Uterus (tissue), 2 donors: ENCODE measurements around the gene GABARAPL2.

Experiments used
- CTCF ChIP-seq, 4 experiments: fragments of 200-600 bp in 2 of 4; fragments of 450-650 bp in 2 of 4; sonication (generic) in 2 of 4; IDR thresholded peaks; one replicate each; pipeline ENCODE4 v1.5.1; 2016 to 2019; ENCODE audit warnings: antibody characterized with exemption in 4 of 4, mild to moderate bottlenecking in 2 of 4, moderate library complexity in 1 of 4
- POLR2A ChIP-seq, 2 donors: fragments of 450-650 bp; IDR thresholded peaks; one replicate each; pipeline ENCODE4 v1.6.1; 2016; ENCODE audit warnings: antibody characterized with exemption in 2 of 2, mild to moderate bottlenecking in 1 of 2, moderate library complexity in 1 of 2

GRCh38 chr16:75519175-75519574, 47.0 kb upstream of the GABARAPL2 start:
- TF ChIP-seq CTCF (IDR thresholded peaks at IDR 0.05) (no peak), POLR2A (IDR thresholded peaks at IDR 0.05) (no peak)
